Peyer's patch (tissue), 4 donors: Measurements from ENCODE around the gene RHBDD3.

Experiments used
- CTCF ChIP-seq, 6 experiments: fragments of 450-650 bp in 4 of 6; fragments of 200-600 bp in 2 of 6; sonication (generic) in 1 of 6; IDR thresholded peaks; one replicate each; pipeline ENCODE4 v1.5.1; 2017 to 2019; ENCODE audit warnings: antibody characterized with exemption in 6 of 6, mild to moderate bottlenecking in 3 of 6, moderate library complexity in 1 of 6
- POLR2A ChIP-seq, 2 donors: fragments of 450-650 bp; IDR thresholded peaks; one replicate each; pipeline ENCODE4 v1.5.1; 2017; ENCODE audit warnings: antibody characterized with exemption in 2 of 2, mild to moderate bottlenecking in 2 of 2, moderate library complexity in 2 of 2

GRCh38 chr22:29263791-29264276 is 3.9 kb downstream of the RHBDD3 start:
- TF ChIP-seq CTCF (IDR thresholded peaks at IDR 0.05) (no peak), POLR2A (IDR thresholded peaks at IDR 0.05) (no peak)
